ACHN (cell line): ENCODE measurements around the gene GPR146.

Experiments
- DNase-seq: peaks from one replicate; pipeline ENCODE4 v3.0.0-alpha.2; 2015
- in situ Hi-C: cut with HindIII; loops from 2 replicates; pipeline ENCODE4 v1.10.0; 2017; ENCODE audit warnings: low sequenced_read_pairs, low pct_ligation_motif_present, low pct_unique_long_range_greater_than_20kb

GPR146 gene

GRCh38 chr7:1096156-1097119 is 52.1 kb downstream of the GPR146 start:
- no peak for DNase-seq
- in situ Hi-C loops, result no loop called here

DNA sequence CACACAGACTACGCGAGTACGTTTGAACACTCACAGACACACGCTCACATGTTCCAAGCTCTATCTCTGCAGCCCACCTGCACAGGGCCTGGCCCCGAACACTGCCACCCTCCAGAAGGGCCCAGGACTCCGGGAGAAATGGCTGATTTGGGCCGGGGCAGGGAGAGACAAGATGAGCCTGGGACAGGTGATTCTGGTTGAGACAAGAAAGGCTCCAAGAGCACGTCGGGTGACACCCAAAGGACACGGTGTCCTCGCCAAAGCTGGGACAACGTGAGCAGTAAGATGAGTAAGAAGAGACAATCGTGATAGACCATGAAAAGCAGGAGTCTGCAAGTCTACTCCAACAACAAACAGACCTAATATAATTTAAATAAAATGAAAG is 52.8 kb downstream of the GPR146 start:
- no peak for DNase-seq
- in situ Hi-C loops, result no loop called here

- in situ Hi-C loops, result no loop called here
- DNase-seq, result no peak
Measured at GRCh38 chr7:1098243-1099153, 54.2 kb downstream of the GPR146 start.

GRCh38 chr7:1099154-1099542 is 54.8 kb downstream of the GPR146 start:
- DNase-seq, result no peak
- in situ Hi-C loops, result no loop called here

- in situ Hi-C loops, result no loop called here
- DNase-seq, result no peak
Measured at GRCh38 chr7:1099637-1100036, 55.3 kb downstream of the GPR146 start.

GRCh38 chr7:1100386-1100785 is 56.0 kb downstream of the GPR146 start:
- in situ Hi-C loops, result no loop called here
- no peak for DNase-seq

DNA sequence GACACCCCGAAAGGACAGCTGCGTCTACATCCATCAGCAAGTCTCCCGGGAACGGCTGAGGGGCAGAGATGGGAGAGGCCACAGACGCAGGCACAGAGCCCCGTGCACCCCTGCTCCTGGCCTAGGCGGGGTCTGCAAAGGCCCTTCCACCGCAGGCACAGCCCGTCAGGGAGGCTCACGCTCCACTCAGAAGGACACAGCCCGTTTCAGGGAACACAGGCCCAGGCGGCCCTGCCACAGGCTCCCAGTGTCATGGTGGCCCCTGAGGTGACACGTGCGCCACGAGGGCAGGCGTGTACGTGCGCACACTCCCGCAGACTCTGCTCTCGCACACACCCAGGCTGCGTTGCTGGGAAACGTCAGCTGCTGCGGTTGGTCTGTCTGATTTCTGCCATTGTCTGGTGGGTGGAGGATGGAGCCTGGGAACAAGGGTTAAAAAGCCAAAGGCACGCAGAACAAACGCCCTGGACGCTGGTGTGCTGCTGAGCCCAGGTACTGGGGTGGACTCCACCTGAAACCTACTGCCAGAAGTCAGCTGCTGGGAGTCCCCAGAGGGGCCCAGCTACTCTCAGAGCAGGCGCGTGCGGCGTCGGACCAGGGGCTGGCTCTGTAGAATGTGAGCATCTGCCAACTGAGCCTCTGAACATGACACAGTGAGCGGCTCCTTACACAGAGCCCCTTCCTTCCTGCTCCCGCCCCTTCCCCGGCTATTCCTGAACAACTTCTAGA is 56.7 kb downstream of the GPR146 start:
- in situ Hi-C loops, result no loop called here
- no peak for DNase-seq

DNA sequence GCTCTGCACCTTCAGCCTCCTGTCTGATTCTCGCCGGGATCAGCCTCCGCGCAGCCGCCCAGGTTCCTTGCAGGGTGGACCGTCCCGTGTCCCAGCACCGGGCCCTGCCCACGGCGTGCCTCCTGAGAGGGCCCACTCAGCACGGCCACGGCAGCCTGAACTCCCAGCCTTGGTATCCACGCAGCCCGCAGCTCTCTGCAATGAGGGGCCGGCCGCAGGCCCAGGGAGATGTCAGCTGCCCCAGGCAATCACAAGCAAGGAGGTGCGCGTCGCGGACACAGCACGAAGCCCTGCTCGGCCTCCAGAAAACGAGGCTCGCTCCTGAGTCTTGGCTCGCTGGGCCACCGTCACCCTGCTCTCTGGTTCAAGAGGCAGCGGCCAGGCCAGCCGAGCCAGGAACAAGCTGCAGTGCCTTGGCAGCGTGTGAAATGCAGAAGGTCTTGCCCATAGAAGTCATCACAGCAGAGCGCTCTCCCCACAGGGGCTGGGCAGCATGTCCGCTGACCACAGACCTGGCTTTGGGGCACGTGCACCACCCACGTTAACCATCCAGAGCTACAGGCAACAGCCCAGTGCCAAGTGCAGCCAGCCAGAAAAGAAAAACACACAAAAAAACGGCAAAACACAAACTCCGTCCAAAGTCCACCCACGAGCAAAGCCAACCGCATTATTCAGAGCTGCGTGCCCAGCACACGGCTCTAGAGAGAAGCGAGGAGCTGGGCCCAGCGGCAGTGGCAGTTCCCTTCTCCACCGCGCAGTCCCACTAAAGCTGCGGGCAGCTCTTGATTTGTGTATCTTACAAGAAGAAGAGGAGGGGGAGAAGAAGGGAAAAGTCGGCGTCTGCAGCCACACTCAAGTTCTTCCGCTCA is 57.5 kb downstream of the GPR146 start:
- peak; percentile 24 for DNase-seq
- in situ Hi-C loops, result no loop called here

DNA sequence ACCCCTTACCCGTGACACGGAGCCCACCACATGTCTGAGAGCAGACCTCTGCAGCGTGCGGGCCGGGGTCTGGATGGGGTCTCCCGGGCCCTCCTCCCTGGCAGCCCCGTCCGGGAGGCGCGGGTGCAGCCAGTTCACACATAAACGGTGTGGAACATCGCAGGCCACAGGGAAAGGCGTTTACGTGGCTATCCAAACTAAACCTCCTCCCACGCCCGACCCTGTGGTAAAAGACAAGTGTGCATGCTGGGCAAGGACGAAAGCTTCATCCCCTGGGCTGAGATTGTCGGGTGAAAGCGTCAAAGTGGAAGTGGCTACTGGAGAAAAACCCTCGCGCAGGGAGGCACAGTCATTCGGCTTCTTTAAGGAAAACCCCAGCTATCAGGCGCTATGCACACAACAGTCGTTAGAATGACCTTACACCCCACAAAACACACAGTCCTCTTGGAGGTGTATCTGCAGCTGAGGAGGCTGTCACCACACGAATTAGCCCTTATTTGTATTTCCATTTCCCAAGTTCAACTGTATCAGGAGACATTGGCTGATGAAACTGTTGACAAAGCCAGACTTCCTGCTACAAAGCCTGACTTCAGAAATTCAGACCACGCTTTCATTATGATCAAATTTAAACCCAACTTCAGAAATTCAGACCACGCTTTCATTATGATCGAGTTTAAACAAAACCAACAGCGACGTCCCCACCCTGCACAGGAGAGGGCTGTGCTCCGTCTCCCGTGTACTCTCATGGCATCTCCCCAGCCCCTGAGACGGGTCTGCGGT is 58.9 kb downstream of the GPR146 start:
- in situ Hi-C loops, result no loop called here
- no peak for DNase-seq

GRCh38 chr7:1103789-1104515 is 59.6 kb downstream of the GPR146 start:
- in situ Hi-C loops, result no loop called here
- DNase-seq, result no peak

DNA sequence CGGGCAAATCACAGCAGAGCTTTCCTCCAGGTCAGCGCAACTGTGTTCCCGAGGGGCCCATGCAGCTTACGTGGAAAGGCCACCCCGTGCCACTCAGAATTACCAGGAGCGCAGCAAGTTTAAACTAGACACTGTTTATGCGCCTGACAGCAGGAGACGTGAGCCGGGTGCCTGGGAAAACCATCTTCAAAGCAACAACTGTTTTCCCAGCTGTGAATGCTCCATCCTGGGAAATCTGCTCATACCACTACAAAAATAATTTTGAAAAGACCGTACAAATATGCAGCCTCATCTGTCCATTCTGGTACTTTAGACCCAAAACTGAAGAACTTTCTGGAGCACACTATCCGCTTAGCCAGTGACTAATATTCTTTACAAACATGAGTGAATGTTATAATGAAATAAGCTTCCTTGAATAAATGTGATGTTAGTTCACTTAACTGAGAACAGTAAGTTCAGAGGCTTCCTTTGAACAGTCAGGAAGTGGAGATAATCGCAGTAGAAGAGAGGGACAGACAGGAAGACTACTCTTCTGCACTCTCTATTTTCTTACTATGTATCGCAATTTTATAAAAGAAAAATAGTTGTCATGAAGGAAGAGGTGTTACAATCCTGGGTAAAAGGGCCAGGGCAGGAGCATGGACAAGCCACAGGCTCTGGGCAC is 60.3 kb downstream of the GPR146 start:
- in situ Hi-C loops, result no loop called here
- DNase-seq, result no peak

DNA sequence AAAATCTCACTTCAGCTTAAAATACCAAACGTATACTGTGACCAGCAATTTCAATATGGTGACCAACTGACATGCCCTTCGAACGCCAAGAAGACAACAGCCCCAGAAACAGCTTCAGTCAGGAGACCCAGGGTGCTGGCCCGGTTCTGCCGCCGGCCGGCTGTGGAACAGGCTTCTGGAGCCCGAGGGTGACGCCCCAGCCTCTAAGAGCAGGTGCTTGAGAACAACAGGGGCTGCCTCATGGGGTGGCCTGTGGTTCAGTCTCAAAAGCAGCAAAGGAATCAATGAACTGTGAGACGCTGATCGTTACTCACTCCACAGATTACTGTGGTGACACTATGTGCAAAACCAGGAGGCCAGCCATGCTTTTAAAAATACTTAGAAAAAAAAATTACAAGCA is 60.8 kb downstream of the GPR146 start:
- no peak for DNase-seq

DNA sequence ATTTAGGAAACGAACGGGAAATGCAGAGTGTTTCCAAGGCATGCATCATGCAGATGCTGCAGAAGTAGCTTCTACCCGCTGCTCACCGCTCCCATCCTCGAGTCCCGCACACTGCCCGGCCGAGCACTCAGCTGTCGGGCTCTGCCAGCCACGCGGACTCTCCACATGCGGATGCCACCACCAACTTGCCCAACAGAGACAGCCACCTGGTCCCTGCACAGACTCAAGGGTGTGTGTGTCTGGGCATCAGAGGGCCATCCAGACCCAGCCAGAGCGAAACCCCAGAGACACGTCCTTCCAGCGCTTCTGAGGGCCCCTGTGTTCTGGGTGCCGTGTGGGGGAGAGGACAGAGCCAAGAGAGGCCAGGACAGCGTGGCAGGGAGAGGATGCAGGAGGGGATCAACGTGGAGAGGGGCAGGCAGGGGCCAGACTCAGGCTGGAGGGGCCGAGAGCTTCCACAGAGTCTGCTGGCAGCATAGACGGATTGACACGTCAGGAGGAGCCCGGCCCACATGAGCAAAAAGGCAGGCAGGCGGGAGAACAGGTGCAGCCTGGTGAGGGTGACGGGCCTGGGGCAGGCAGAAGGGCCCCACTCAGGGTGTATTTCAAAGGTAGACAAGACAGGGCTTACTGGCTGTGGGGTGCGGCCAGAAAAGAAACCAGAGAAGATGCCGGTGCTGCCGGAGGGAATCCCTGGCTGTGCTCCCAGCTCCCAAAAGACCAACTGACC is 61.9 kb downstream of the GPR146 start:
- no peak for DNase-seq
- in situ Hi-C loops, result no loop called here

More for the DNA sequence above, 60.8 kb downstream of the GPR146 start:
- in situ Hi-C loops, result no loop called here

DNA sequence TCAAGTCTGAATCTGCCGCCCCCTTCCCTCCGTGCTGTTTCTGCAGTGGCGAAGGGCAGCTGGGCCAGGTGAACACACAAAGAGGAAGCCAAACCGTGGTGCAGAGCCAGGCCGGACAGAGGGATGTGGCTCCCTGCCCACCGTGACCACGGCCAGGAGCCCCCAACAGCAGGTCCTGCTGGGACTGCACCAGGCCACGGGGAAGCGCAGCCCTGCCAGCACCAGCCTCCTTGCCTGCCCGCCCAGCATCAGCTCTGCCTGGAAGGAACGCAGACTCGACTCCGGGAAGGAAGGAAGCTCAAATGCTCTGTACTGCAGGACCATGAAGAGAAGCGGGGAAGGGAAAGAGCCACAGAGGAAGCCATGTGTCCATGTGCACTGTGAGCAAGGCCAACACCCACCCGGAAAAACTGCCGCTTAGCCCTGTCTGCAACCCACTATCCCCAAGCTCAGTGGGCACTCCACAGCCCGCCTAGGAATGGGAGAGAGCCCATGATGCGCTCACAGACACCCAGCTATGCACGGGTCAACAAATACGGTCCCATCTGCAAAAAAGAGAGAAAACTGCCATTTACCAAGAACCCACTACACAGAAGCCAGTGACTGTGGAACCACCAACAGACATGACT is 62.6 kb downstream of the GPR146 start:
- DNase-seq, result no peak
- in situ Hi-C loops, result no loop called here

DNA sequence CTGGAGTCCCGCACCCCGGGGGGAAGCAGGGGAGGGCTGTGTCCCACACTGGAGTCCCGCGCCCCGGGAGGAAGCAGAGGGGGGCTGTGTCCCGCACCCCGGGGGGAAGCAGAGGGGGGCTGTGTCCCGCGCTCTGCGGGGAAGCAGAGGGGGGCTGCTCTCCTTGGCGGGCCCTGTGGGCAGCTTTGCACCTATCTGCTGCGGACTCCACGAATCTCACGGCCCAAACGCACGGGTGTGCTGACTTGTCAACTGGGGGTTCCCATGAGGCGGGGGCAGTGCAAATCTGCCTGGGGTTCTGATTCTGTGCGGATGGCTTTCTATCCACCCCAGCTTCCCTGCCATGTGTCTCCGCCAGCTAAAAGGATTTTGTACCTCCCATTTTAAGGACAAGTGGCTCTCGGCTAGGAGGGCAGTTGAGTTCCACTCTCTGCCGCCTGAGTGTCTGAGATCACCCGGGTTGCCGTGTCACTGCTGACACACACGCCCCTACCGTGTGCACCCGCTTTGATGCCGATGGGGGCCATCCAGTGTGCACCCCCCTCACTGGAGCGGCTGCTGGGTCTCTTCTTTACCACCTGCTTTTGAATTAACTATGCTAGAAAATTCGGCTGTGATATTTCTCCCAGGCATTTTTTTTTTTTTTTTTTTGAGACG is 64.0 kb downstream of the GPR146 start:
- in situ Hi-C loops, result no loop called here
- no peak for DNase-seq
